KOPT-K1 (cell line): ENCODE data around the gene LRRC4.

ENCODE experiments used
- H3K27ac ChIP-seq: fragments of 200-600 bp; sonication (generic); 2 replicates; pipeline ENCODE4 v1.5.1; 2016; ENCODE audit warnings: antibody characterized with exemption, mild to moderate bottlenecking, low read depth, low read length; ENCODE audit not compliant: poor library complexity, severe bottlenecking
- H3K36me3 ChIP-seq: fragments of 200-600 bp; sonication (generic); 2 replicates; pipeline ENCODE4 v1.5.1; 2017; ENCODE audit warnings: antibody characterized with exemption, mild to moderate bottlenecking, low read length, moderate library complexity; ENCODE audit not compliant: insufficient read depth
- H3K9me3 ChIP-seq: fragments of 200-600 bp; sonication (generic); 2 replicates; pipeline ENCODE4 v1.5.1; 2017; ENCODE audit warnings: antibody characterized with exemption, low read length, mild to moderate bottlenecking; ENCODE audit not compliant: insufficient read depth, poor library complexity, severe bottlenecking

LRRC4 gene

DNA sequence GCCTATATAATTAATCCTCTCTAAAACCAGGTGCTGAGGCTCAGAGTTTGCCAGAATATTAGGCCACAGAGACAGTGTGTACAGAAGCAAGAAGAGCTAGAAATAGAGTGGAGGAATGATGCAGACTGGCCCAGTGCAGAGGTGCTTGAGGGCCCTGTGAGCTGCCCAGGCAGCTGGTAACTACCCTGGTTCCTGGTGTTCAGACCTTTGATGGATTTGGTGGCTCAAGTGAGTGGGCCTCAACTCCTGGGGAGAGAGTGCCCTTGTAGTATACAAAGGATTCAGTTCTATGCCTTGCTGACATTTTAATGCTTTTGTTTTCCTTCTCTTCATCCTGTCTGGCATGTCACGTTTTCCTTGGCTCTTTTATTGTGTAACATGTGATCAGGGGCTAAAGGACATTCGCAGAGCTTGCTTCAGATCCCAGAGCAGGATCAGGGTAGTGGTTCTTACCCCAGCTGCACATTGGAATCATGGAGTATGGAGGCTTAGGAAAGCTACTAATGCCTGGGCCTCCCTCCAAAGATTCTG is 20.0 kb downstream of the LRRC4 start:
- H3K27ac ChIP-seq = no peak overlapping the region
- H3K36me3 ChIP-seq = peaks cover 36% of the 10 kb centered on the region
- no peaks in the 10 kb centered on the region for H3K9me3 ChIP-seq

DNA sequence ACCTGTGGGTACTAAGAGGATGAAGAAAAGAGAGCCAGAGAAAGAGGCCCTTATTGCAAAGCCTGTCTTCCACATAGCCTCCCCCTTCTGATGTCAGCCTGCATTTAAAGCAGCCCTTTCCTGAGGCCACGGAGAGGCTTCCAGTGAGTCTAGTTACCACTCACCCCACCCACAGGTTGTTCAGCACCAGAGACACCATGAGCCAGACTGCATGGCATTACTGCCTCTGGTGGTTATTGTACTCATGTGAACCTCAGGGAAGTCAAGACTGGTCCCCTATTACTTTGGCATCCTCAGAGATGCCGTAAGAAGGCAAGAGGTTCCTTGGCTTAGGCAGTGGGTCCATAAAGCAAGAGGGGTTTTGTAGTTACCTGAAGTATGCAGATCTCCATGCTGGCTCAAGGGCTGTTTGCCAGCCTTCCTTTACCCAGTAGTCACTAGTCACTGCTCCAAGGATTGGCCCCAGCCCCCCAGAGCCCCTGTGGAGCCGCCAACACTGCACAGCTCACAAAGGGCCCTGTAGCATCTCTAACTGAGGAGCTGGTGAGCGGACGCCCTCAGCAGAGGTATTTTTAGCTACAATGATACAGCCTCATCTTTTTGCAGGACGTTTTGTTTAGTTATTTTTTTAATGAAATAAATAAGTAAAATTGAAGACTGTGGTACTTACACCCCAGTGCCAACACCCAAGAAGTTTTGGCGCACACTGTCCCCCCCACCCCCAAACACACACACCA is 20.7 kb downstream of the LRRC4 start:
- Histone ChIP-seq H3K9me3 (no peaks in the 10 kb centered on the region), H3K36me3 (peaks cover 37% of the 10 kb centered on the region), H3K27ac (no peak overlapping the region)

DNA sequence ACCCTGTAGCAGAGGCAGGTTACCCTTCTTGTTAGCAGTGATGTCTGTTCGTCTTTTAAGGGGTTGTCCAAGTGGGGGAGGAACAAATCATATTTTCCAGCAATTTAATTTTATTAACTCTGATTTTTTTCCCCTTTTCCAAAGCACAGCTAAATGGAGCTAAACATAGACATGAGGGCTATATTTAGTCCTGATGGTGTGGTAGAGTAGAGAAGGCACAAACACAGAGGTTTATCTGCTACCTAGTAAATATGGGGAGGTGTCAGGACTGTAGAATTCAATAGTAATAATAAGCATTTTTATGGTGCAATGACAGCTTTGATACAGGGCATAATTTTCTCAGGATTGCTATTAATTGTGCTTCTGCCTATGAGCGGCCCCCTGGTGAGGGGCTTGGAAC is 22.5 kb downstream of the LRRC4 start:
- no peaks in the 10 kb centered on the region for H3K9me3 ChIP-seq

DNA sequence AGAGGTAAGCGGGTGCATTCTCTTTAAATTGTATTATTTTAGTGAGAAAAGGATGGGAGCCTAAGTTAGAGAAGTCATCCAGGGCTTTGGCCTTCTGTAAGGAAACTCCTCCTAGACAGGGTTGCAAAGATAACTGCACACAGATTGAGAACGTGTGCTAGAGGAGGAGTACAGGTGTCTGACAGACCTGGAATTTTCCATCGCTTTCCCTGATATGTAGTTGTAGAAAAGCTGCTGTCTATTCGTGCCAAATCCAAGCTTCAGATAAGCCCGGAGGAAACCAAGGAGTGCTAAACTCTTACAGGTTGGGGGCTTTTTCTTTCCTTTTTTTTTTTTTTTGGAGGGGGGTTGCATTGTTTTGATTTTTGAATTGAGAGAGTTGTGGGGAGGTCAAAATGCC is 23.1 kb downstream of the LRRC4 start:
- Histone ChIP-seq H3K27ac (no peak overlapping the region), H3K9me3 (no peaks in the 10 kb centered on the region), H3K36me3 (peaks cover 32% of the 10 kb centered on the region; the same call in 1 of the 2 replicates)

More for the DNA sequence above, 22.5 kb downstream of the LRRC4 start:
- H3K36me3 ChIP-seq = peaks cover 38% of the 10 kb centered on the region
- no peak overlapping the region for H3K27ac ChIP-seq

DNA sequence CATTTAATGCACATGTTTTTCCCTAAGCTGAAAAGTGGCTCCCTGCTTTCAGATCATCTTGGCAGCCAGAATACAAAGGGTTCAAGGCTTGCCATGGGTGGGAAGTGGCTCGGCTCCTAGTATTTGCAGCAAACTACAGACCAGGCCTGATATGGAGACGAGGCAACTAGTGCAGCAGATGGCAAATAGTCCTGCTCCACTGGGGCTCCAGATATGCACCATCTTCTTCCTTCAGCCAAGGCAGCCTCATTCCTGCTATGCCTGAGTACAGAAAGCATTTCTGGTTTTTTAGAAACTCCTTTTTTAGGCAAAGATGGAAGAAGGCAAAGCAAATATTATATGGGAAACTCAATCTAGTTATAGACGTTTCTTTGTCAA is 23.9 kb downstream of the LRRC4 start:
- H3K36me3 ChIP-seq = peaks cover 28% of the 10 kb centered on the region; the same call in 1 of the 2 replicates
- no peak overlapping the region for H3K27ac ChIP-seq

DNA sequence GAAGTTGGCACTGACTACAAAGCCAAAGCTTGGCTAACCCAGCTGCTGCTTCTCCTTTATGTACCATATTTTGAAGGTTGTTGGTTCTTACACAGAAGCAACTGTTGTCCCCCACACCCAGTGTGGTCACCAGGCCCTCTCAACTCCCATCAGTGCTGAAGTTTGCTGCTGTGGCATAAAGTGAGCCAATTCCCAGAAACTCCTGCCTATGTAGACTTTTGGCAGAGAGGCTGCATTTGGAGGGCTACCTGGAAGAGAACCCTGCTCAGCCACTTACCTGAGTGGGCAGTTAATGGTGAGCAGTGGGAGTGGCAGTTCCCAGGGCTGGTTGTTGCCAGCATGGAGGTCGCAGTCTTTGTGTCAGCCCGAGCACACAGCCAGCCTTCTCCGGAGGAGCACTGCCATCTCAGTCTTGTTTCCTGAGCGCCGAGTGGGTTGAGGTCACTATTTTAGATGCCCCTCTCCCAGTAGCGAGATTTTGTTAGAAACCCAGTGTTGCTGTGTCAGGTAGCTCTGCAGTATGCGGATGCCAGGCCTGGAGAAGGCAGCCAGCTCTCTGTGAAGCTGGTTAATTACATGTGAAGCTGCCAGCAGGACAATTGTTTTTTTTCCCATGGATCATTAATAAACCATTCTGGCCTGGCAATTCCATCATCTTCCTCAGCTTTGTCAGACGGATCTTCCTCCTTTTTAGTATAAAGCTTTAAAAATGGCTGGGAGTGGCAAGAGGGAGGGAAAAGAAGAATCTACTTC is 24.5 kb downstream of the LRRC4 start:
- H3K27ac ChIP-seq = no peak overlapping the region
- peaks cover 26% of the 10 kb centered on the region; the same call in 1 of the 2 replicates for H3K36me3 ChIP-seq
- no peaks in the 10 kb centered on the region for H3K9me3 ChIP-seq

More for the DNA sequence above, 23.9 kb downstream of the LRRC4 start:
- no peaks in the 10 kb centered on the region for H3K9me3 ChIP-seq

DNA sequence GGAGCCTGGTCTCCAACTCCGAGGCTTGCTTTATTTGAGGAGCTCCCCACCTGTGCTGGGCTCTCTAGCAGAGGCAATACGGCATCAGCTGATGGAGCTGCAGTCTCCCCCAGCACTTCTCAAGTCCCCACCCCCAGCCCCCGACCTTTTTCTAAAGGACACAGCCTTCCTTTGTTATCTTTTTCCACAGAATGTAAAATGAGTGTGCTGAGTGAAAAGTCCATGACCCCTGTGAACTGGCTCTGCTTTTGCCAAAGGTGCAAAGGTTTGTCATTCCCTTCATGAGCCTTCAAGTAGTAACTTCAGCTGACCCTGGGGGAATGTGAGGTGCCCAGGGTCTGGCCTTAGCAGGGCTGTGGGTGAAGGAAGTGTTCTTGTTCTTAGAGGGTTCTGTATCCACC is 25.5 kb downstream of the LRRC4 start:
- Histone ChIP-seq H3K36me3 (peaks cover 32% of the 10 kb centered on the region; the same call in 1 of the 2 replicates), H3K9me3 (no peaks in the 10 kb centered on the region), H3K27ac (no peak overlapping the region)

DNA sequence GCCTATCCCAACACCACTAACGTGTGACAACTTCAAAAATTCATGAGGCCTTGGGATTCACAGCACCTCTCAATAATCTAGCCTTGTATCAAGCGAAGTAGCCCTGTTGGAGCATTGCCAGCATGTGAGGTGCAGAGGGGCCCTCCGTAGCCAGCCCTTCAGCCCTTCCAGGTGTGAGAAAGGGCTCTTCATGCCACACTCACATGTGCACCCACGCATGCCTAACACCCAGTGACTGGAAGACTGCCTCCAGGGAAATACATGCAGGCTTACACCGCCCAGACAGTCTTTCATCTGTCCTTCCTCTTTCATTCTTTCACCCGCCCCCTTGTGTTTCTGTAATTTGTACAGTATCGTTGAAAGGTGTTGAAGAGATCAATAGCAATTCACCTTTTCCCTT is 26.1 kb downstream of the LRRC4 start:
- Histone ChIP-seq H3K27ac (no peak overlapping the region), H3K36me3 (peaks cover 39% of the 10 kb centered on the region; the same call in 1 of the 2 replicates), H3K9me3 (no peaks in the 10 kb centered on the region)

DNA sequence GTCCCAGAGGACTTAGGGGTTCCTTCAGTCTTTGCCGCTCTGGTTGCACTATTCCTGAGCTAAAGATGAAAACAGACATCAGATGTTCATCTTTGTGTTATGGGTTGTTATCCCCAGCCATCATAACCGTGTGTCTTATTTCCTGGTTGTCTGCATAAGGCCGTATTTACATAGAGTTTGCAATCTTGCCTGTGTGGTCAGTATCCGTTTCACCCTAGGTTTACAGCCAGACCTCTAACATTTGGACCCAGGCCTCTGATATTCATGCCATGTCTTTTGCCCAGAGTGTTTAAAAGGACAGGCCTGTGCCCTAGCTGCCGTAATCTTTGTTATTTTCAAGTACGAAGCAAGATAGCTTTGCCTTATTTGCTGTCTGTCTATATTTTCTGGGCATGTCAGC is 26.6 kb downstream of the LRRC4 start:
- H3K36me3 ChIP-seq = peaks cover 35% of the 10 kb centered on the region; the same call in 1 of the 2 replicates
- no peak overlapping the region for H3K27ac ChIP-seq

DNA sequence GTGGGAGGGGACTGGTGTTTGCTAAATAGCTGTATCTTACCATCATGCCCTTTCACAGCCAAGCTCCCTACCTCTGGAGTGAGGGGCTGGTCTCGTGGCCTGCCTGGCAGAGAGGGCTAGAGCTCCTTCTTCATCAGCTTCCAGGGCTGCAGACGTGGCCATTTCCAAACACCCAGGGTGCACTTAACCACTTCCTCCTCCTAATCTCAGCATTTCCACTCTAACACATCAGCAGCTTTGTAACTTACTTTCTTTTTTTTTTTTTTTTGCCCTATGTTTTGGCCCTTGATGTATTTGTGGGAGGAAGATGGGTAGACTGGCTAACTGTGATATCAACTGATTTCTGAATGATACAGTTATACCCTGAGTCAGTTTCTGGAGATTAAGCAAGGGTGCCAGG is 27.4 kb downstream of the LRRC4 start:
- Histone ChIP-seq H3K36me3 (peaks cover 37% of the 10 kb centered on the region; the same call in 1 of the 2 replicates), H3K9me3 (no peaks in the 10 kb centered on the region), H3K27ac (no peak overlapping the region)

More for the DNA sequence above, 26.6 kb downstream of the LRRC4 start:
- H3K9me3 ChIP-seq = no peaks in the 10 kb centered on the region

DNA sequence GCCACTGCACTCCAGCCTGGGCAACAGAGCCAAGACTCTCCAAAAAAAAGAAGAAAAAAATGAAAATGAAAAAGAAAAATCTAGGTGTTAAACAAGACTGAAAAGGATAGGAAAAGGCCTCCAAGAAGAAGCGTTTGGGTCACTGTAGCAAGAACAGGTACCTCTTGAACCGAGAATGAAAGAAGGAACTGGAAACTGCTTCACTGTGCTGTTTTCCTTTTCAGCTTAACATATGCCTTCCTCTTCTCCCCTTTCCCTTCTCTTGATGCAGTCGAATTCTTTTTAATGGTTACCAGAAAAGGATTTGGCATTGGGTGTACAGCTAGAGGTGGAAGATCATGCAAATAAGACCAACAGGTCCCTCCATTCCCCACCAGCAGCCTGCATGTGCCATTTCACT is 28.1 kb downstream of the LRRC4 start:
- Histone ChIP-seq H3K36me3 (peaks cover 43% of the 10 kb centered on the region; the same call in 1 of the 2 replicates), H3K9me3 (no peaks in the 10 kb centered on the region), H3K27ac (no peak overlapping the region)

DNA sequence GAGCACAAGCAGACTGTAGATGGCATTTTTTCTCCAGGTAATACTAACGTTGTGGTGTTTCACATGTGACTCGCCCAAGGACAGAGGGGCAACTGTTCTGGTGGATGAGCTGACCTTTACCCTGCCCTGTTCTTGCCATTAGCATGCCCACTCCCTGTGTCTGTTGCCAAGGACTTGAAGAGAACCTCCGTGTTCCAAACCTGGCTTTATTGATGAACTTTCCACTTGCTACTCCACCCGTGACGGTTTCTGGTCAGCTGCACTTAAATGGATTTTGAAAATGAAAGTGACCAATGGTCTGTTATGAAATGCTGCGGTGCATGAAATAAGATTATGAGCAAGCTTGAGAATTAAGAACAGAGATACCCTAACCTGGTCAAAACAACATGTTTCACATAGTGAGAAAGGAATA is 30.4 kb downstream of the LRRC4 start:
- Histone ChIP-seq H3K27ac (no peak overlapping the region), H3K9me3 (no peaks in the 10 kb centered on the region), H3K36me3 (peaks cover 57% of the 10 kb centered on the region; the same call in 1 of the 2 replicates)

DNA sequence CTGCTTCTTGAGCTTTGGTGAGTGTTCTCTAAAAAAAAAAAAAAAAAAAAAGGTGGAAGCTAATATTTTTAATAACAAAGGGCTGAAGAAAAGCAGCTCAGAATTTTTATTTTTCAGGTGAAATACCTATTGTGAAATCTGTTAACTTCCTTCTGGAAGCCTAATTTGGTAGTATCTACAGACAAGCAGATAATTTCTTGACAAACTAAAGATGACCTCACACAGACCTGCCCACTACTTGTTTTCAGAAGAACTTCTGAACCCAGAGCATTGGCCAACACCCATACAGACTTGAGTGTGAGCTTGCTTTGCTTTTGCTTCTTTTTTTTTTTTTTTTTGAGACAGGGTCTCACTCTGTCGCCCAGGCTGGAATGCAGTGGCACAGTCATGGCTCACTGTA is 31.2 kb downstream of the LRRC4 start:
- Histone ChIP-seq H3K27ac (no peak overlapping the region), H3K36me3 (peaks cover 61% of the 10 kb centered on the region; the same call in 1 of the 2 replicates), H3K9me3 (no peaks in the 10 kb centered on the region)

DNA sequence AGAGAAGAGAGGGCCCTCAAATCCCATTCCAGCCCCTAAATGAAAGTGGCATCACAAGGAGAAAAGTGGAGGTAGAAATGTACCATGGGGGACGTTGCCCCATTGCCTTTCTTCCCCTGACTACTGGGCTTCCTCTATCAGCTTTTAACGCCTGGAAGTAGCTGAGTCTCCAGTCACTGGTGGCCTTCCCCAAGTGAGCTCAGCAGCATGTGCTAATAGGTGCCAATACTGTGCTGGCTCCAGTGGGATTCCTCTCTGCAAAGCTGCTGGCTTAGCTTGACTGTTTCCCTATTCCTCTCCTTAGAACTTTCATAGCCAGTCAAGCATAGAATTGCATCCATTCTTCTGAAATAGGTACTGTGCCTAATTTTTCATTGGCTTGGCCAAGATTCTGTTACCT is 32.6 kb downstream of the LRRC4 start:
- no peak overlapping the region for H3K27ac ChIP-seq
- H3K9me3 ChIP-seq = no peaks in the 10 kb centered on the region
- H3K36me3 ChIP-seq = peaks cover 68% of the 10 kb centered on the region

DNA sequence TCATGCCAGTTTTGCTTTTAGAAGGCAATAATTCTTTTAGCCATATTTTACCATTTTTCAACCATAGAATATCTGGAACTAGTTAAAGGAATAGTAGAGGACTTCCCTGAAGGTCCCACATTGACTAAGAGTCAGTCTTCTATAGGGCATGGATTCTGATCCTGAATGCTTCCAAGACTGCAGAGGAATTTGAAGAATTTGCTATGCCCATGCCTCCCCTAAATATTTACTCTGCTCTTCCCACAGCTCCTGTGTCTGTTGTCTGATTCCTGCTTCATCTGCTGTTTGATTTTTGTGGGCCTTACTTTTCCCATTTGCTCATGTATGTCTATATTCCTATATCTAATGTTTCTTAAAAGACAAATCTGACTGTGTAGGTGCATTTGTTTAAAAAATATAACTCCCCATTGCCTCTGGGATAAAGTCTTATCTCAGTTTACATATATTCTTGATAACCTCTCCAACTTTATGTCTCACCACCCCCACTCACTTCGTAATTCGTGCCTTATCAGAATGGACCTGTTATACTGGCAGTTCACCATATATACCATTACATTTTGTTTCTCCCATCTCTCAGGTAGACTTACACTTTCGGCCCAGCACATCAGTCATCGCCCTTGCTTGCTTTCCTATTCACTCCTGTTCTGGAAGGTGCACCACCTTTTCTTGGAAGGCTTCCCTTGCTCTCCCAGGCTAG is 33.9 kb downstream of the LRRC4 start:
- H3K36me3 ChIP-seq = peaks cover 76% of the 10 kb centered on the region
- no peak overlapping the region for H3K27ac ChIP-seq
- H3K9me3 ChIP-seq = no peaks in the 10 kb centered on the region
